ENCODE results near the gene RPL32. TPM values are rescaled to one million over a fixed set of nuclear protein-coding genes. Genes with fewer than 3 reads are reported as not detected.

RPL32 gene
- total RNA-seq, 1 donor from 2014 or later = 1,479 TPM

- no peak overlapping the region for H3K27ac Mint-ChIP-seq (ENCODE audit: unreplicated experiment)
- no peak overlapping the region for H3K4me3 ChIP-seq (ENCODE audit: insufficient read depth, low read depth, low read length)
- peaks cover 4% of the 10 kb centered on the region for H3K4me1 Mint-ChIP-seq (ENCODE audit: low read depth, unreplicated experiment)
- no peaks in the 10 kb centered on the region for H3K9me3 ChIP-seq (ENCODE audit: insufficient read depth, low read depth, low read length)
- H3K27ac ChIP-seq (ENCODE audit: low read depth, low read length) = no peak overlapping the region
- H4K20me1 ChIP-seq (ENCODE audit: insufficient read depth, low read length) = no peaks in the 10 kb centered on the region
- no peaks in the 10 kb centered on the region for H3K9me3 Mint-ChIP-seq (ENCODE audit: unreplicated experiment)
- H3K36me3 Mint-ChIP-seq (ENCODE audit: low read depth, unreplicated experiment) = peaks cover 13% of the 10 kb centered on the region
- H3K27me3 Mint-ChIP-seq (ENCODE audit: low read depth, unreplicated experiment) = peaks cover 9% of the 10 kb centered on the region
- H2AFZ ChIP-seq (ENCODE audit: low read depth, low read length) = no peak overlapping the region
- peaks cover 4% of the 10 kb centered on the region for H3K4me1 ChIP-seq (ENCODE audit: insufficient read depth, low read length)
- no peak for FAIRE-seq
- no peaks in the 10 kb centered on the region for H3K79me2 ChIP-seq (ENCODE audit: insufficient read depth, low read length)
- peaks cover 6% of the 10 kb centered on the region for H3K36me3 ChIP-seq (ENCODE audit: insufficient read depth, low read length)
- no peak overlapping the region for H3K4me3 Mint-ChIP-seq (ENCODE audit: unreplicated experiment)
- H3K27me3 ChIP-seq (ENCODE audit: insufficient read depth, low read length) = no peaks in the 10 kb centered on the region
- H3K4me2 ChIP-seq (ENCODE audit: low read length) = no peak overlapping the region
- TF ChIP-seq, protein P1, sequence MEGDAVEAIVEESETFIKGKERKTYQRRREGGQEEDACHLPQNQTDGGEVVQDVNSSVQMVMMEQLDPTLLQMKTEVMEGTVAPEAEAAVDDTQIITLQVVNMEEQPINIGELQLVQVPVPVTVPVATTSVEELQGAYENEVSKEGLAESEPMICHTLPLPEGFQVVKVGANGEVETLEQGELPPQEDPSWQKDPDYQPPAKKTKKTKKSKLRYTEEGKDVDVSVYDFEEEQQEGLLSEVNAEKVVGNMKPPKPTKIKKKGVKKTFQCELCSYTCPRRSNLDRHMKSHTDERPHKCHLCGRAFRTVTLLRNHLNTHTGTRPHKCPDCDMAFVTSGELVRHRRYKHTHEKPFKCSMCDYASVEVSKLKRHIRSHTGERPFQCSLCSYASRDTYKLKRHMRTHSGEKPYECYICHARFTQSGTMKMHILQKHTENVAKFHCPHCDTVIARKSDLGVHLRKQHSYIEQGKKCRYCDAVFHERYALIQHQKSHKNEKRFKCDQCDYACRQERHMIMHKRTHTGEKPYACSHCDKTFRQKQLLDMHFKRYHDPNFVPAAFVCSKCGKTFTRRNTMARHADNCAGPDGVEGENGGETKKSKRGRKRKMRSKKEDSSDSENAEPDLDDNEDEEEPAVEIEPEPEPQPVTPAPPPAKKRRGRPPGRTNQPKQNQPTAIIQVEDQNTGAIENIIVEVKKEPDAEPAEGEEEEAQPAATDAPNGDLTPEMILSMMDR (IDR thresholded peaks at IDR 0.05; ENCODE audit: insufficient read depth, low read depth, low read length) = no peak
- TF ChIP-seq EZH2 (IDR thresholded peaks at IDR 0.05; ENCODE audit: insufficient read depth, low read length) = no peak
- DNase-seq (ENCODE audit: low read depth) = no peak
- no peak overlapping the region for H3K9ac ChIP-seq (ENCODE audit: low read length)
Observed at GRCh38 chr3:12807601-12808359, 33.6 kb downstream of the RPL32 start.

DNA sequence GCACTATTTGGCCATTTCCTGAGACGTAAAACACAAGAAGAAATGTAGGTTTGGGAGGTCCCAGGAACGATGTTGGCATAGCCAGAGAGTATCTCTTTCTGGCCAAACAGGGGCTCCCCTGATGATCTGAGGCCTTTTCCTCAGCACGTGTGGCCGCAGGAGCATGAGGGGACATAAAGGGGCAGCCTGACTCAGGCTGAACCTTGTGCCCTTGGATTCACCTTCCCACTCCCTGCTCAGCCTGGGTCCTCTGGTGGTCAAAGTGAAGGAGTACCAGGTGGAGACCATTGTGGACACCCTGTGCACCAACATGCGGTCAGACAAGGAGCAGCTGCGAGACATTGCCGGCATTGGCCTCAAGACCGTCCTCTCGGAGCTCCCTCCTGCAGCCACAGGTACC, 34.3 kb downstream of the RPL32 start:
- peaks cover 9% of the 10 kb centered on the region for H3K27me3 Mint-ChIP-seq (ENCODE audit: low read depth, unreplicated experiment)
- H3K36me3 ChIP-seq (ENCODE audit: insufficient read depth, low read length) = peaks cover 6% of the 10 kb centered on the region
- no peak overlapping the region for H3K4me3 ChIP-seq (ENCODE audit: insufficient read depth, low read depth, low read length)
- no peak overlapping the region for H3K4me2 ChIP-seq (ENCODE audit: low read length)
- H3K27ac ChIP-seq (ENCODE audit: low read depth, low read length) = no peak overlapping the region
- no peaks in the 10 kb centered on the region for H3K27me3 ChIP-seq (ENCODE audit: insufficient read depth, low read length)
- H3K4me3 Mint-ChIP-seq (ENCODE audit: unreplicated experiment) = no peak overlapping the region
- TF ChIP-seq, protein P1 (IDR thresholded peaks at IDR 0.05; ENCODE audit: insufficient read depth, low read depth, low read length) = no peak
- TF ChIP-seq EZH2 (IDR thresholded peaks at IDR 0.05; ENCODE audit: insufficient read depth, low read length) = no peak
- no peaks in the 10 kb centered on the region for H3K9me3 Mint-ChIP-seq (ENCODE audit: unreplicated experiment)
- H2AFZ ChIP-seq (ENCODE audit: low read depth, low read length) = no peak overlapping the region
- H3K4me1 ChIP-seq (ENCODE audit: insufficient read depth, low read length) = peaks cover 4% of the 10 kb centered on the region
- no peaks in the 10 kb centered on the region for H3K79me2 ChIP-seq (ENCODE audit: insufficient read depth, low read length)
- DNase-seq (ENCODE audit: low read depth) (no peak), FAIRE-seq (no peak)
- no peak overlapping the region for H3K27ac Mint-ChIP-seq (ENCODE audit: unreplicated experiment)
- H3K9ac ChIP-seq (ENCODE audit: low read length) = no peak overlapping the region
- H4K20me1 ChIP-seq (ENCODE audit: insufficient read depth, low read length) = no peaks in the 10 kb centered on the region
- peaks cover 13% of the 10 kb centered on the region for H3K36me3 Mint-ChIP-seq (ENCODE audit: low read depth, unreplicated experiment)
- no peaks in the 10 kb centered on the region for H3K9me3 ChIP-seq (ENCODE audit: insufficient read depth, low read depth, low read length)
- peaks cover 4% of the 10 kb centered on the region for H3K4me1 Mint-ChIP-seq (ENCODE audit: low read depth, unreplicated experiment)

- Mint-ChIP-seq H3K9me3 (ENCODE audit: unreplicated experiment) (no peaks in the 10 kb centered on the region), H3K36me3 (ENCODE audit: low read depth, unreplicated experiment) (peaks cover 13% of the 10 kb centered on the region), H3K4me3 (ENCODE audit: unreplicated experiment) (no peak overlapping the region), H3K27ac (ENCODE audit: unreplicated experiment) (no peak overlapping the region), H3K4me1 (ENCODE audit: low read depth, unreplicated experiment) (no peaks in the 10 kb centered on the region), H3K27me3 (ENCODE audit: low read depth, unreplicated experiment) (peaks cover under 1% of the 10 kb centered on the region)
- Histone ChIP-seq H3K27me3 (ENCODE audit: insufficient read depth, low read length) (no peaks in the 10 kb centered on the region), H3K4me1 (ENCODE audit: insufficient read depth, low read length) (no peaks in the 10 kb centered on the region), H4K20me1 (ENCODE audit: insufficient read depth, low read length) (no peaks in the 10 kb centered on the region), H3K27ac (ENCODE audit: low read depth, low read length) (no peak overlapping the region), H3K79me2 (ENCODE audit: insufficient read depth, low read length) (no peaks in the 10 kb centered on the region), H2AFZ (ENCODE audit: low read depth, low read length) (no peak overlapping the region), H3K36me3 (ENCODE audit: insufficient read depth, low read length) (peaks cover 6% of the 10 kb centered on the region), H3K9me3 (ENCODE audit: insufficient read depth, low read depth, low read length) (no peaks in the 10 kb centered on the region), H3K4me2 (ENCODE audit: low read length) (no peak overlapping the region), H3K9ac (ENCODE audit: low read length) (no peak overlapping the region), H3K4me3 (ENCODE audit: insufficient read depth, low read depth, low read length) (no peak overlapping the region)
- FAIRE-seq (no peak), DNase-seq (ENCODE audit: low read depth) (no peak)
- TF ChIP-seq EZH2 (IDR thresholded peaks at IDR 0.05; ENCODE audit: insufficient read depth, low read length) = no peak
- TF ChIP-seq, protein P1 (IDR thresholded peaks at IDR 0.05; ENCODE audit: insufficient read depth, low read depth, low read length) = no peak
Observed at GRCh38 chr3:12803371-12803770, 38.0 kb downstream of the RPL32 start.

Data from astrocyte (in vitro differentiated cells and primary cell).